NCI-H2029 treated with DMSO at 0.1 percent for 48 hours (cell line): ENCODE data around the gene TRAPPC2L.

ENCODE experiments used
- DNase-seq: peaks from one replicate; lab custom pipeline; 2025; lab: John Stamatoyannopoulos, UW

TRAPPC2L gene

GRCh38 chr16:88861359-88861758 is 4.4 kb downstream of the TRAPPC2L start:
- no peak for DNase-seq

- no peak for DNase-seq
Measured at GRCh38 chr16:88862968-88863367, 6.0 kb downstream of the TRAPPC2L start.

- no peak for DNase-seq
Measured at GRCh38 chr16:88863426-88863825, 6.5 kb downstream of the TRAPPC2L start.

- no peak for DNase-seq
Measured at GRCh38 chr16:88864099-88864498, 7.2 kb downstream of the TRAPPC2L start.

- DNase-seq: no peak
Measured at GRCh38 chr16:88864521-88864920, 7.6 kb downstream of the TRAPPC2L start.

- no peak for DNase-seq
Measured at GRCh38 chr16:88865310-88865709, 8.4 kb downstream of the TRAPPC2L start.

- DNase-seq: no peak
Measured at GRCh38 chr16:88865742-88866141, 8.8 kb downstream of the TRAPPC2L start.

- no peak for DNase-seq
Measured at GRCh38 chr16:88866151-88866920, 9.4 kb downstream of the TRAPPC2L start, which contains the start of gene PABPN1L. Gene PABPN1L (minus strand): TSS chr16:88866660. CDS start chr16:88866606, 54 bp downstream.

- no peak for DNase-seq
Measured at GRCh38 chr16:88867581-88868246, 10.8 kb downstream of the TRAPPC2L start.

GRCh38 chr16:88868974-88869672 is 12.2 kb downstream of the TRAPPC2L start:
- DNase-seq: no peak

- DNase-seq: no peak
Measured at GRCh38 chr16:88869673-88869980, 12.7 kb downstream of the TRAPPC2L start.

- no peak for DNase-seq
Measured at GRCh38 chr16:88870608-88871348, 13.9 kb downstream of the TRAPPC2L start.

GRCh38 chr16:88871349-88871702 is 14.4 kb downstream of the TRAPPC2L start:
- no peak for DNase-seq

GRCh38 chr16:88871730-88872416 is 14.9 kb downstream of the TRAPPC2L start:
- DNase-seq: no peak

- DNase-seq: no peak
Measured at GRCh38 chr16:88872650-88873331, 15.9 kb downstream of the TRAPPC2L start.

- DNase-seq: no peak
Measured at GRCh38 chr16:88874938-88875599, 18.1 kb downstream of the TRAPPC2L start.

GRCh38 chr16:88875703-88876234 is 18.8 kb downstream of the TRAPPC2L start:
- no peak for DNase-seq

- no peak for DNase-seq
Measured at GRCh38 chr16:88876942-88877526, 20.1 kb downstream of the TRAPPC2L start.

GRCh38 chr16:88877564-88878289 is 20.8 kb downstream of the TRAPPC2L start:
- no peak for DNase-seq
